Left ventricle myocardium inferior (tissue), 1 donor: ENCODE data around the gene ARAP3. TPM values are rescaled to one million over a fixed set of nuclear protein-coding genes. Genes with fewer than 3 reads are reported as not detected.
A peak's percentile ranks its signal among the peaks of the same experiment; 100 is the strongest.

ENCODE experiments used
- DNase-seq: peaks from one replicate; pipeline ENCODE4 v3.0.0-alpha.2; 2020
- H3K27ac ChIP-seq: fragments of 200-600 bp; replicated peaks from 2 replicates; pipeline ENCODE4 v1.8.0; 2021
- H3K27me3 ChIP-seq: fragments of 200-600 bp; 2 replicates; pipeline ENCODE4 v1.8.0; 2021; ENCODE audit warnings: low read depth
- H3K36me3 ChIP-seq: fragments of 200-600 bp; 2 replicates; pipeline ENCODE4 v1.8.0; 2021
- H3K4me1 ChIP-seq: fragments of 200-600 bp; 2 replicates; pipeline ENCODE4 v1.8.0; 2021
- H3K4me3 ChIP-seq: fragments of 200-600 bp; 2 replicates; pipeline ENCODE4 v1.8.0; 2021; ENCODE audit warnings: mild to moderate bottlenecking, moderate library complexity
- H3K9me3 ChIP-seq: fragments of 200-600 bp; replicated peaks from 2 replicates; pipeline ENCODE4 v1.8.0; 2021
- CTCF ChIP-seq: fragments of 200-600 bp; IDR thresholded peaks from 2 replicates; pipeline ENCODE4 v1.8.0; 2021; ENCODE audit warnings: antibody characterized with exemption, mild to moderate bottlenecking, borderline replicate concordance
- intact Hi-C: fragments of 100-400 bp; cut with micrococcal nuclease; formaldehyde crosslinking; loops from one replicate; pipeline ENCODE4 v1.11.0; 2022
- total RNA-seq: library from RNA; stranded (reverse); fragmentation: NEBNext Ultra II Directional; extraction: Animal tissue kit (Norgen Biotek cat#: 25700); gene quantifications from one replicate; pipeline ENCODE4 v1.2.1, GENCODE V29; 2021
- donor health status: DM: no; HTN: yes; CAD: no; lungs with severe emphysema.

The ARAP3 gene
- total RNA-seq, 1 donor from 2014 or later, result 15.2 TPM

- no peaks in the 10 kb centered on the region for H3K9me3 ChIP-seq
- no peak overlapping the region for H3K4me3 ChIP-seq
- TF ChIP-seq CTCF, result no peak
- peak overlapping the region; percentile 69 for H3K27ac ChIP-seq
- H3K4me1 ChIP-seq, result peaks cover 78% of the 10 kb centered on the region
- intact Hi-C loops, result no loop called here
- H3K27me3 ChIP-seq, result no peaks in the 10 kb centered on the region
- H3K36me3 ChIP-seq, result peaks cover 7% of the 10 kb centered on the region
- DNase-seq, result no peak
Measured at GRCh38 chr5:141683596-141684141, 1.6 kb upstream of the ARAP3 start.

- Histone ChIP-seq H3K4me1 (peaks cover 76% of the 10 kb centered on the region), H3K27ac (peak overlapping the region; percentile 95), H3K36me3 (peaks cover 16% of the 10 kb centered on the region), H3K27me3 (no peaks in the 10 kb centered on the region), H3K9me3 (no peaks in the 10 kb centered on the region), H3K4me3 (peak overlapping the region; percentile 75)
- intact Hi-C loops, result no loop called here
- DNase-seq, result no peak
- TF ChIP-seq CTCF, result no peak
Measured at GRCh38 chr5:141681295-141681694, 735 bp downstream of the ARAP3 start.

GRCh38 chr5:141680751-141681201 lies 1.3 kb downstream of the ARAP3 start:
- H3K36me3 ChIP-seq, result peaks cover 16% of the 10 kb centered on the region
- peak overlapping the region; percentile 75 for H3K4me3 ChIP-seq
- H3K9me3 ChIP-seq, result no peaks in the 10 kb centered on the region
- H3K27me3 ChIP-seq, result no peaks in the 10 kb centered on the region
- DNase-seq, result peak; percentile 67
- peak overlapping the region; percentile 95 for H3K27ac ChIP-seq
- intact Hi-C loops, result no loop called here
- H3K4me1 ChIP-seq, result peaks cover 74% of the 10 kb centered on the region
- TF ChIP-seq CTCF, result no peak

GRCh38 chr5:141680178-141680577 lies 1.9 kb downstream of the ARAP3 start:
- Histone ChIP-seq H3K4me3 (peak overlapping the region; percentile 75), H3K9me3 (no peaks in the 10 kb centered on the region), H3K36me3 (peaks cover 16% of the 10 kb centered on the region), H3K27me3 (no peaks in the 10 kb centered on the region), H3K4me1 (peaks cover 68% of the 10 kb centered on the region), H3K27ac (peak overlapping the region; percentile 95)
- intact Hi-C loops, result no loop called here
- TF ChIP-seq CTCF, result no peak
- no peak for DNase-seq

GRCh38 chr5:141677415-141677814 lies 4.6 kb downstream of the ARAP3 start:
- Histone ChIP-seq H3K27me3 (no peaks in the 10 kb centered on the region), H3K36me3 (peaks cover 22% of the 10 kb centered on the region), H3K9me3 (no peaks in the 10 kb centered on the region), H3K4me1 (peaks cover 69% of the 10 kb centered on the region), H3K4me3 (no peak overlapping the region), H3K27ac (no peak overlapping the region)
- no peak for DNase-seq
- no peak for TF ChIP-seq CTCF
- intact Hi-C loops, result no loop called here
